Lower lobe of right lung (tissue), 2 donors: ENCODE results near the gene CACNA1C. TPM values are rescaled to one million over a fixed set of nuclear protein-coding genes. Genes with fewer than 3 reads are reported as not detected.

ENCODE experiments used
- ATAC-seq, 2 donors: fragments of 200-7000 bp; cut with Tn5 transposase; one replicate each; pipeline ENCODE4 v1.9.1; 2020 to 2022; ENCODE audit warnings: mild to moderate bottlenecking in 2 of 2, moderate library complexity in 2 of 2
- DNase-seq: peaks from one replicate; pipeline ENCODE4 v3.0.0-alpha.2; 2020
- H3K27ac ChIP-seq: fragments of 200-600 bp; one replicate; pipeline ENCODE4 v1.8.0; 2022
- H3K27me3 ChIP-seq: fragments of 200-600 bp; one replicate; pipeline ENCODE4 v1.8.0; 2022; ENCODE audit warnings: low read depth
- H3K36me3 ChIP-seq: fragments of 200-600 bp; one replicate; pipeline ENCODE4 v1.8.0; 2022; ENCODE audit warnings: mild to moderate bottlenecking
- H3K4me1 ChIP-seq: fragments of 200-600 bp; one replicate; pipeline ENCODE4 v1.8.0; 2022
- H3K4me3 ChIP-seq: fragments of 200-600 bp; one replicate; pipeline ENCODE4 v1.8.0; 2022; ENCODE audit warnings: mild to moderate bottlenecking
- H3K9me3 ChIP-seq: fragments of 200-600 bp; one replicate; pipeline ENCODE4 v1.8.0; 2022
- CTCF ChIP-seq: fragments of 200-600 bp; IDR thresholded peaks from one replicate; pipeline ENCODE4 v1.8.0; 2022; ENCODE audit warnings: antibody characterized with exemption, mild to moderate bottlenecking
- intact Hi-C: fragments of 100-400 bp; cut with DNase I; formaldehyde crosslinking; loops from one replicate; pipeline ENCODE4 v1.11.0; 2022
- total RNA-seq: library from RNA; stranded (reverse); fragmentation: NEBNext Ultra II Directional; extraction: Animal tissue kit (Norgen Biotek cat#: 25700); gene quantifications from one replicate; pipeline ENCODE4 v1.2.1, GENCODE V29; 2021
- donor health status: DM: no; HTN: yes; CAD: no; lungs with severe emphysema.

CACNA1C gene
- total RNA-seq, 1 donor from 2014 or later = 8.4 TPM

DNA sequence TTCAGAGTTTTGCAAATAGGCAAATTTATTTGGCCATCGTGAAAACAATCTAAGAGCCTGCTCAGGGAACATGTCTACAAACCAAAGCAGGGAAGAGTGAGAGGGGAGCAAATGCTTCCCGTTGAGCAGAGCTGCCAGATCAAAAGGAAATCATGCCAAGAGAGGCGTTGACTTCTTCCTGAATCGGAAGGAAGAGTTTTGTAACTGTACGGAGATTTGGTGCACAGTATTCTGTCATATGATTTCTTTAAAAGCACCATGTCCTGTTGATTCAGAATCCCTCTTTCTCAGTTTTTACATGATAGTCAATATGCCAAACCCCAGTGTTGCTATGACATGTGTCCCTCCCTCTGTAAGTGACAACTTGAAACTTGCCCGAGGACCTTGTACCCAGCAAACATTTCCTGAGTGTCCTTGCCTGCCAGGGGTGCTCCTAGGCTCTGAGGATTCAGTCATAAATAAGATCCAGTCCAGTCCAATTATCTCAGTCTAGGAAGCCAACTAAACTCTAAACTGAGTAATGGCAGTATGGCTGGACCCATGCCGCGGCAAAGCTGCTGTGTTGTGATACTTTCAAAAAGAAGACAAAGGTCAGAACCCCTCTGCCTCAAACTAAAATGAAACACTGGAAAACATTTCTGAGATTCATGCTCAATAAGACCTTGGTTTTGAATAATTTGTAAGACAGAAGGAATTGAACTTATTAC is 441.9 kb downstream of the CACNA1C start:
- peak overlapping the region; percentile 3 for H3K27ac ChIP-seq
- H3K27me3 ChIP-seq = no peaks in the 10 kb centered on the region
- TF ChIP-seq CTCF = no peak
- intact Hi-C loops = no loop called here
- ATAC-seq (peak; percentile 48 to 59), DNase-seq (no peak)
- H3K9me3 ChIP-seq = no peaks in the 10 kb centered on the region
- H3K36me3 ChIP-seq = no peaks in the 10 kb centered on the region
- H3K4me3 ChIP-seq = no peak overlapping the region
- H3K4me1 ChIP-seq = peaks cover 32% of the 10 kb centered on the region

GRCh38 chr12:2495417-2496112 is 442.8 kb downstream of the CACNA1C start:
- no peak for DNase-seq
- Histone ChIP-seq H3K4me3 (no peak overlapping the region), H3K27ac (peak overlapping the region; percentile 3), H3K4me1 (peaks cover 34% of the 10 kb centered on the region), H3K36me3 (no peaks in the 10 kb centered on the region), H3K9me3 (no peaks in the 10 kb centered on the region), H3K27me3 (no peaks in the 10 kb centered on the region)
- no peak for ATAC-seq
- no peak for TF ChIP-seq CTCF
- intact Hi-C loops = no loop called here

- H3K36me3 ChIP-seq = no peaks in the 10 kb centered on the region
- peaks cover 40% of the 10 kb centered on the region for H3K4me1 ChIP-seq
- ATAC-seq (no peak), DNase-seq (no peak)
- no peak for TF ChIP-seq CTCF
- H3K27me3 ChIP-seq = no peaks in the 10 kb centered on the region
- no peak overlapping the region for H3K27ac ChIP-seq
- H3K4me3 ChIP-seq = no peak overlapping the region
- intact Hi-C loops = no loop called here
- no peaks in the 10 kb centered on the region for H3K9me3 ChIP-seq
Observed at GRCh38 chr12:2498964-2499500, 446.2 kb downstream of the CACNA1C start.

- H3K4me1 ChIP-seq = peaks cover 16% of the 10 kb centered on the region
- H3K4me3 ChIP-seq = no peak overlapping the region
- DNase-seq (no peak), ATAC-seq (peak; percentile 10 to 28)
- intact Hi-C loops = no loop called here
- H3K27me3 ChIP-seq = no peaks in the 10 kb centered on the region
- no peaks in the 10 kb centered on the region for H3K36me3 ChIP-seq
- H3K27ac ChIP-seq = peak overlapping the region; percentile 16
- no peaks in the 10 kb centered on the region for H3K9me3 ChIP-seq
- TF ChIP-seq CTCF = no peak
Observed at GRCh38 chr12:2501464-2502191, 448.8 kb downstream of the CACNA1C start.

GRCh38 chr12:2503036-2503435 is 450.2 kb downstream of the CACNA1C start:
- no peaks in the 10 kb centered on the region for H3K9me3 ChIP-seq
- intact Hi-C loops = no loop called here
- no peak overlapping the region for H3K27ac ChIP-seq
- DNase-seq = no peak
- peaks cover 16% of the 10 kb centered on the region for H3K4me1 ChIP-seq
- no peak for TF ChIP-seq CTCF
- H3K27me3 ChIP-seq = no peaks in the 10 kb centered on the region
- no peak for ATAC-seq
- no peaks in the 10 kb centered on the region for H3K36me3 ChIP-seq
- H3K4me3 ChIP-seq = no peak overlapping the region
